HCT116 (cell line): ENCODE measurements around the gene FH.

Source experiments
- ELF1 ChIP-seq: IDR thresholded peaks from 2 replicates; pipeline ENCODE4 v1.6.1; 2012; ENCODE audit warnings: low read depth, borderline replicate concordance
- EZH2 ChIP-seq: fragments of 200-600 bp; sonication (generic); IDR thresholded peaks from 2 replicates; pipeline ENCODE4 v1.6.1; 2017; ENCODE audit warnings: antibody characterized with exemption, mixed run types
- MAX ChIP-seq: IDR thresholded peaks from 2 replicates; pipeline ENCODE4 v1.6.1; 2012
- POLR2A ChIP-seq: IDR thresholded peaks from 2 replicates; pipeline ENCODE4 v1.7.0; 2011; ENCODE audit warnings: borderline replicate concordance; ENCODE audit not compliant: insufficient read depth, insufficient read length; ENCODE audit errors: extremely low read depth
- POLR2AphosphoS5 ChIP-seq: IDR thresholded peaks from 2 replicates; pipeline ENCODE4 v1.6.1; 2011; ENCODE audit warnings: mild to moderate bottlenecking, low read depth, low read length, moderate library complexity
- RAD21 ChIP-seq: IDR thresholded peaks from 2 replicates; pipeline ENCODE4 v1.6.1; 2012; ENCODE audit warnings: low read depth, mild to moderate bottlenecking
- REST ChIP-seq: IDR thresholded peaks from 2 replicates; pipeline ENCODE4 v1.6.1; 2012; ENCODE audit warnings: low read depth
- SP1 ChIP-seq: IDR thresholded peaks from 2 replicates; pipeline ENCODE4 v1.6.1; 2012; ENCODE audit warnings: low read depth
- SRF ChIP-seq: IDR thresholded peaks from 2 replicates; pipeline ENCODE4 v1.6.1; 2012; ENCODE audit warnings: low read depth
- ZFX ChIP-seq: fragments of 450-650 bp; IDR thresholded peaks from 2 replicates; pipeline ENCODE4 v1.6.1; 2017
- TF ChIP-seq, protein P1 (sequence below), 3 experiments: fragments of 200-600 bp in 1 of 3; sonication (generic) in 1 of 3; IDR thresholded peaks in 2 of 3; conservative IDR thresholded peaks in 1 of 3; 2 replicates each; pipeline ENCODE4 v1.5.1; 2012 to 2017; ENCODE audit warnings: low read depth in 2 of 3, low read length in 2 of 3, antibody characterized with exemption in 1 of 3, borderline replicate concordance in 1 of 3, control low read depth in 1 of 3, mild to moderate bottlenecking in 1 of 3, mixed read lengths in 1 of 3, mixed run types in 1 of 3, moderate library complexity in 1 of 3; ENCODE audit not compliant: insufficient read depth in 1 of 3
- TF ChIP-seq, protein P2 (sequence below): IDR thresholded peaks from 2 replicates; pipeline ENCODE4 v1.6.1; 2012

DNA sequence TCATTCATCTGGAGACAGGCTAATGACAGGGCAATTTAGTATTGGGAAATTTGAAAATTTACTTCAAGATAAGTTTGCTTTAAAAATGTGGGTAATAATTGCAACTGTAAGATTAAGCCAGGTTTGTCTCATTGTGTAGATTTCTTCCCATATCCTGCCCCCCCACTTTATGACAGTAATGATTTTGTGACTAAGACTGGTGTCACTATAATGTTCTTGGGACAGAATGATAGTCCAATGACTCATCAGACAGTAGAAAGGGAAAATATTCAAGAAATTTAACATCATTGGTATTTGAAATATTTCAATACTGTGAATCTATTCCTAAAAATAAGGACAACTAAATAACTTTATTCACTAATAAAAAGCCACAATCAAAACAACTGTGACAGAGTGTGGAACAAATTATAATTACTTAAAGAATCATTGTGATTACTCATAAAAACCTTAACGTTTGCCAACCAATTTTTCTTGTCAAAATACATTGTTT lies 36.7 kb downstream of the FH start:
- TF ChIP-seq POLR2AphosphoS5 (no peak), ZFX (no peak), MAX (no peak), EZH2 (no peak), RAD21 (no peak), SP1 (peak; percentile 69), POLR2A (no peak), SRF (peak; percentile 65; the same call in 1 of the 2 replicates), ELF1 (no peak), REST (no peak)
- TF ChIP-seq, protein P1, sequence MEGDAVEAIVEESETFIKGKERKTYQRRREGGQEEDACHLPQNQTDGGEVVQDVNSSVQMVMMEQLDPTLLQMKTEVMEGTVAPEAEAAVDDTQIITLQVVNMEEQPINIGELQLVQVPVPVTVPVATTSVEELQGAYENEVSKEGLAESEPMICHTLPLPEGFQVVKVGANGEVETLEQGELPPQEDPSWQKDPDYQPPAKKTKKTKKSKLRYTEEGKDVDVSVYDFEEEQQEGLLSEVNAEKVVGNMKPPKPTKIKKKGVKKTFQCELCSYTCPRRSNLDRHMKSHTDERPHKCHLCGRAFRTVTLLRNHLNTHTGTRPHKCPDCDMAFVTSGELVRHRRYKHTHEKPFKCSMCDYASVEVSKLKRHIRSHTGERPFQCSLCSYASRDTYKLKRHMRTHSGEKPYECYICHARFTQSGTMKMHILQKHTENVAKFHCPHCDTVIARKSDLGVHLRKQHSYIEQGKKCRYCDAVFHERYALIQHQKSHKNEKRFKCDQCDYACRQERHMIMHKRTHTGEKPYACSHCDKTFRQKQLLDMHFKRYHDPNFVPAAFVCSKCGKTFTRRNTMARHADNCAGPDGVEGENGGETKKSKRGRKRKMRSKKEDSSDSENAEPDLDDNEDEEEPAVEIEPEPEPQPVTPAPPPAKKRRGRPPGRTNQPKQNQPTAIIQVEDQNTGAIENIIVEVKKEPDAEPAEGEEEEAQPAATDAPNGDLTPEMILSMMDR (IDR thresholded peaks at IDR 0.05 in 2 of 3, conservative IDR thresholded peaks at IDR 0.05 in 1 of 3; ENCODE audit: borderline replicate concordance in 1 of 3, insufficient read depth in 1 of 3, low read depth in 2 of 3, low read length in 2 of 3), result no peak
- TF ChIP-seq, protein P2, sequence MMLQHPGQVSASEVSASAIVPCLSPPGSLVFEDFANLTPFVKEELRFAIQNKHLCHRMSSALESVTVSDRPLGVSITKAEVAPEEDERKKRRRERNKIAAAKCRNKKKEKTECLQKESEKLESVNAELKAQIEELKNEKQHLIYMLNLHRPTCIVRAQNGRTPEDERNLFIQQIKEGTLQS, result no peak
